Measurements from ENCODE around the gene CCDC183. TPM values are rescaled to one million over a fixed set of nuclear protein-coding genes. Genes with fewer than 3 reads are reported as not detected.

Gene CCDC183
- total RNA-seq, 1 experiment from 2014 or later, result 1.1 TPM

DNA sequence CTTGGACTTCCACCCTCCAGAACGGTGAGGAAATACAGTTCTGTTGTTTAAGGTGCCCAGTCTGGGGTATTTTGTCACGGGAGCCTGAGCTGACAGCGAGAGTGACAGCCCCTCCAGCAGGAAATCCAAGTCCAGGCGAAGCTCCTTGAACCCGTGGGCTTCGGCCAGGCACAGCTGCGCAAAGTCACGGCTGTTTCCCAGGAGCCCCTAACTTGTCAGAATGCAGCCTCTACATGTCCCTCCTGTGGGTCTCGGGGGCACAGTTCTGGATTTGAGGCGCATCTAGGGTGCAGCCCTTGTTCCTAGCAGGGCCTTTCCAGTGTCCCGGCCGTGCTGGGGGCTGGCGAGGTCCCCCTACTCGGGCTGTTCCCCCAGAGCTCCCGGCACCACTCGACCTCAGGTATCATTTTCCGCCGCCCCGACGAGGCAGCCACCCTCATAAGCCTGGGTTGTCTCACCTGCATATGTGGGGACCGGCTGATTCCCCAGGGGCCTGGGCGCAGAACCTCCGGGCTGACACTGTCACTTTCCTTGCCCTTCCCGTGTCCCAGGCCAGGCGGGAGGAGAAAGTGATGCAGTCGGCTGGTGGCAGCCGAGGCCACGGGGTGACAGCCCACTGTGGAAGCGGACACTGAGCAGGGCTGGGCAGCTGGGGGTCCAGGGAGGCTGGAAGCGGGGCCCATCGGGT, 42.6 kb upstream of the CCDC183 start:
- Histone ChIP-seq H4K91ac (ENCODE audit: insufficient read length, low read depth, low read length) (no peak overlapping the region), H2AFZ (ENCODE audit: low read length) (no peak overlapping the region), H3K4ac (ENCODE audit: low read depth, low read length) (no peak overlapping the region), H3K9ac (ENCODE audit: extremely low read depth, insufficient read length, low read length) (no peak overlapping the region), H3K27me3 (ENCODE audit: insufficient read depth, low read length) (no peaks in the 10 kb centered on the region), H3K18ac (ENCODE audit: insufficient read length, low read depth, low read length) (no peak overlapping the region), H3K79me1 (ENCODE audit: insufficient read depth, low read depth, low read length, poor library complexity, severe bottlenecking) (no peaks in the 10 kb centered on the region), H3T11ph (ENCODE audit: low read length) (no peak overlapping the region), H2AK5ac (ENCODE audit: insufficient read length, low read length) (no peak overlapping the region), H4K8ac (replicated peaks; ENCODE audit: insufficient read length, low read depth, low read length) (no peak overlapping the region), H2BK120ac (ENCODE audit: low read depth, low read length, poor library complexity, severe bottlenecking) (no peak overlapping the region), H3K56ac (ENCODE audit: insufficient read length, low read depth, low read length) (no peak overlapping the region), H4K5ac (ENCODE audit: insufficient read length, low read depth, low read length) (no peak overlapping the region), H3K9me3 (ENCODE audit: control insufficient read depth, low read depth, low read length) (no peaks in the 10 kb centered on the region), H4K20me1 (ENCODE audit: control insufficient read depth, insufficient read depth, insufficient read length) (no peaks in the 10 kb centered on the region), H3K14ac (ENCODE audit: insufficient read depth, low read length) (no peak overlapping the region), H3K79me2 (ENCODE audit: insufficient read depth, low read length) (no peaks in the 10 kb centered on the region), H2BK12ac (ENCODE audit: insufficient read length, low read depth, low read length) (no peak overlapping the region), H3K23ac (ENCODE audit: insufficient read length, low read depth, low read length) (no peak overlapping the region), H2BK5ac (ENCODE audit: insufficient read length, low read length) (no peak overlapping the region), H2BK15ac (ENCODE audit: low read depth, low read length) (no peak overlapping the region), H3K27ac (ENCODE audit: insufficient read length, low read depth, low read length) (no peak overlapping the region), H2BK20ac (ENCODE audit: low read depth, low read length, poor library complexity, severe bottlenecking) (no peak overlapping the region), H3K4me1 (ENCODE audit: insufficient read depth, low read length) (no peaks in the 10 kb centered on the region), H3K23me2 (ENCODE audit: insufficient read length, low read depth, low read length, poor library complexity, severe bottlenecking) (no peaks in the 10 kb centered on the region), H3K4me2 (ENCODE audit: insufficient read depth, insufficient read length, low read length) (no peak overlapping the region)
- Mint-ChIP-seq H3K4me1 (peaks cover 0 to 3% of the 10 kb centered on the region in 2 experiments; a peak in 1 of 4 replicates), H3K27me3 (ENCODE audit: low read depth) (peaks cover 20% of the 10 kb centered on the region), H3K9me3 (peaks cover 20 to 22% of the 10 kb centered on the region in 2 experiments), H3K4me3 (no peak overlapping the region), H3K36me3 (ENCODE audit: insufficient read depth in 1 of 3, low read depth in 3 of 3) (peaks cover 2 to 15% (median 2%) of the 10 kb centered on the region in 3 experiments; a peak in 6 of 7 replicates), H3K27ac (no peak overlapping the region; a peak in 1 of 7 replicates)
- TF ChIP-seq, protein P1, sequence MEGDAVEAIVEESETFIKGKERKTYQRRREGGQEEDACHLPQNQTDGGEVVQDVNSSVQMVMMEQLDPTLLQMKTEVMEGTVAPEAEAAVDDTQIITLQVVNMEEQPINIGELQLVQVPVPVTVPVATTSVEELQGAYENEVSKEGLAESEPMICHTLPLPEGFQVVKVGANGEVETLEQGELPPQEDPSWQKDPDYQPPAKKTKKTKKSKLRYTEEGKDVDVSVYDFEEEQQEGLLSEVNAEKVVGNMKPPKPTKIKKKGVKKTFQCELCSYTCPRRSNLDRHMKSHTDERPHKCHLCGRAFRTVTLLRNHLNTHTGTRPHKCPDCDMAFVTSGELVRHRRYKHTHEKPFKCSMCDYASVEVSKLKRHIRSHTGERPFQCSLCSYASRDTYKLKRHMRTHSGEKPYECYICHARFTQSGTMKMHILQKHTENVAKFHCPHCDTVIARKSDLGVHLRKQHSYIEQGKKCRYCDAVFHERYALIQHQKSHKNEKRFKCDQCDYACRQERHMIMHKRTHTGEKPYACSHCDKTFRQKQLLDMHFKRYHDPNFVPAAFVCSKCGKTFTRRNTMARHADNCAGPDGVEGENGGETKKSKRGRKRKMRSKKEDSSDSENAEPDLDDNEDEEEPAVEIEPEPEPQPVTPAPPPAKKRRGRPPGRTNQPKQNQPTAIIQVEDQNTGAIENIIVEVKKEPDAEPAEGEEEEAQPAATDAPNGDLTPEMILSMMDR (conservative IDR thresholded peaks at IDR 0.05), result no peak
- DNase-seq, result no peak
- no CpG with 5 or more reads among the region's 31 CpGs for WGBS (ENCODE audit: extremely low coverage, insufficient read length, low lambda C conversion rate)
